MM.1S (cell line): ENCODE data around the gene PPM1G.

Source experiments
- EZH2 ChIP-seq: fragments of 300-600 bp; sonication (generic); optimal IDR thresholded peaks from 2 replicates; pipeline ENCODE3; 2017; ENCODE audit warnings: low read depth, mild to moderate bottlenecking, antibody characterized with exemption, low read length, mixed read lengths
- TF ChIP-seq, protein P1 (sequence below): fragments of 300-600 bp; sonication (generic); IDR thresholded peaks from 2 replicates; pipeline ENCODE4 v1.5.1; 2016; ENCODE audit warnings: antibody characterized with exemption, low read length, mixed read lengths

DNA sequence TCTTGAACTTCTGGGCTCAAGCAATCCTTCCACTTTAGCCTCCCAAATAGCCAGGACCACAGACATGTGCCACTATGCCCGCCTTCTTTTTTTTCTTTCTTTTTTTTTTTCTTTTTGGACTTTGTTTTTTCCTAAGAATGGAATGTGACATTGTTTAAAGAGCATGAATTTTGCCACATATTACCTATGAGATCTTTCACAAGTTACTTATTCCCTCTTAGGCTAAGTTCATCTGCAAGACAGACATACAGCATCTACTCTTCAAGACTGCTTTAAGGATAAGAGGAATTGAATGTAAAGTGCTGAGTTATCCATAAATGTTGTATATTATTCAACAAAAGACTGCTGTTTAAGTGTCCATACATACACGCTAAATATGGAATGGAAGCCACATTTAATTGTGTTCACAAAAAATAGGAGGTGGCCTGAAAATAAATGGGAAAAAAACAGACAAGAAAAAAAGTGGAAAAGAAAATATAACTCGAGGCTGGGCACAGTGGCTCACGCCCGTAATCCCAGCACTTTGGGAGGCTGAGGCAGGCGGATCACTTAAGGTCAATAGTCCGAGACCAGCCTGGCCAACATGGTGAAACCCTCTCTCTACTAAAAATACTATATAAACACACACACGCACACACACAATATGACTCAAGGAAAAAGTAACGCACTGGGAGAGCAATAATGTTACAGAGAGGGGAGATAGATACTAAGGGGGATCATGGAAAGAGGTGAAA is 3.2 kb upstream of the PPM1G start:
- TF ChIP-seq, protein P1, sequence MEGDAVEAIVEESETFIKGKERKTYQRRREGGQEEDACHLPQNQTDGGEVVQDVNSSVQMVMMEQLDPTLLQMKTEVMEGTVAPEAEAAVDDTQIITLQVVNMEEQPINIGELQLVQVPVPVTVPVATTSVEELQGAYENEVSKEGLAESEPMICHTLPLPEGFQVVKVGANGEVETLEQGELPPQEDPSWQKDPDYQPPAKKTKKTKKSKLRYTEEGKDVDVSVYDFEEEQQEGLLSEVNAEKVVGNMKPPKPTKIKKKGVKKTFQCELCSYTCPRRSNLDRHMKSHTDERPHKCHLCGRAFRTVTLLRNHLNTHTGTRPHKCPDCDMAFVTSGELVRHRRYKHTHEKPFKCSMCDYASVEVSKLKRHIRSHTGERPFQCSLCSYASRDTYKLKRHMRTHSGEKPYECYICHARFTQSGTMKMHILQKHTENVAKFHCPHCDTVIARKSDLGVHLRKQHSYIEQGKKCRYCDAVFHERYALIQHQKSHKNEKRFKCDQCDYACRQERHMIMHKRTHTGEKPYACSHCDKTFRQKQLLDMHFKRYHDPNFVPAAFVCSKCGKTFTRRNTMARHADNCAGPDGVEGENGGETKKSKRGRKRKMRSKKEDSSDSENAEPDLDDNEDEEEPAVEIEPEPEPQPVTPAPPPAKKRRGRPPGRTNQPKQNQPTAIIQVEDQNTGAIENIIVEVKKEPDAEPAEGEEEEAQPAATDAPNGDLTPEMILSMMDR: no peak
- TF ChIP-seq EZH2: no peak
